DMS53 (cell line): ENCODE data around the gene RIPOR3.

Source experiments
- DNase-seq: peaks from one replicate; lab custom pipeline; 2025; lab: John Stamatoyannopoulos, UW

The RIPOR3 gene

DNA sequence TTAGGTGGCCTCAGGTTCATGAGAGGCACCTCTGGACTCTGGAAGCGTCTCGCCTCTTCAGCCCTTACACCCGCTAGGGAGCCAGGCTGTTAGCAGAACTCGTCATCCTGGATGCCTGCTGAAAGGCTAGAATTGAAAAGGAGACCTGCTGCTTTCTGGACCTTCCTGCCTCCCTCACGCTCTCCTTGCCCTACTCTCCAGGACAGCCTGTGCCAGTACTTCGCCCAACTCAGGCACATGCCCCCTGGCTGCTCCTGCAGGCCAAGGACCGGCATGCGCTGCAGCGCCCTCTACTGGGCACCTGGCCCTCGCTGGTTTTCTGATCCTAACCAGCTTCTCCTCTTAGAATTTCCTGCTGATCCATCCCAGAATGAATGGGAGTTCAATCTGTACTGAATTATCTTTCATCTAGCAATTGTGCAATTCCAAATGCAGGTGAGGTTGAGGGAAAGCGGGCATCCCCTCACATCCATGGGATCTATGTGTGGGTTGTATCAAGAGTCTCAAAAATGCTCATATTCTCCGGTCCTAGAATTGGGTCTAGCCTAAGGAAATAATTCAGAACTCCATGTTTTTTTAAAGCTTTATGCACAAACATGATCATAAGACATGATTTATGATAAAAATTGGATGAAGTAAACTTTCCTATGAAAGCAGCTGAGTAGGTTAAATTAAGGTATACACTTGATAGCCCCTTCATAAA is 103.2 kb downstream of the RIPOR3 start:
- DNase-seq, result peak; percentile 80

DNA sequence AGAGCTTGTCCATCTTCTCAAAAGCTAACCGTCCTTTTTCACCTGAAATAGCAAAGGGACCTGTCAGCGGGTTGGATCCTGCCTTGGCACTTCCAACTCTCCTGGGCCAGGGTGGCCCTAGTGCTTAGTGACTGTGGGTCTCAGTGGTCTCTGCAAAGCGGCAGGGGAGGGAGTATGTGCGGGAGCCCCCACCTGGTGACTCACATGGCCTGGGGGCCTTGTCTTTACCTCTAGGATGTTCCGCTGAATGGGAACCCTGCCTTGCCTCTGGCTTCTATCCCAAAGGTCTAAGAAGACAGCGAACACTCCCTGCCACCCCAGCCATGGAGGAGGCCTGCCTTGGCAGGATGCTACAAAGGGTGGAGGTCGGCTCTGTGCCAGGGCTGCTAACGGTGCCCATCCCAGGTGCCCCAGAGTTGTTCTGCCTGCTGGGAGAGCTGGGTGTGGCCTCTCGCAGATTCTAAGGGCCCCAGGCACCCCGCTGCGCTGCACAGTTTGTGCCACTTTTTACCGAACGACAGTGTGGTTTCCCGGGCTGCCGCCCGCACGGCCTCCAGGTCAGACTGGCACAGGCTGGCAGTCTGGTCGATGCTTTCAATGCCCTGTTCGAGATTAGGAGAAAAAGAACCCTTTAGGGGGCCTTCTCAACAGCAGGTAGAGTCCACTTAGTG is 103.9 kb downstream of the RIPOR3 start:
- no peak for DNase-seq

DNA sequence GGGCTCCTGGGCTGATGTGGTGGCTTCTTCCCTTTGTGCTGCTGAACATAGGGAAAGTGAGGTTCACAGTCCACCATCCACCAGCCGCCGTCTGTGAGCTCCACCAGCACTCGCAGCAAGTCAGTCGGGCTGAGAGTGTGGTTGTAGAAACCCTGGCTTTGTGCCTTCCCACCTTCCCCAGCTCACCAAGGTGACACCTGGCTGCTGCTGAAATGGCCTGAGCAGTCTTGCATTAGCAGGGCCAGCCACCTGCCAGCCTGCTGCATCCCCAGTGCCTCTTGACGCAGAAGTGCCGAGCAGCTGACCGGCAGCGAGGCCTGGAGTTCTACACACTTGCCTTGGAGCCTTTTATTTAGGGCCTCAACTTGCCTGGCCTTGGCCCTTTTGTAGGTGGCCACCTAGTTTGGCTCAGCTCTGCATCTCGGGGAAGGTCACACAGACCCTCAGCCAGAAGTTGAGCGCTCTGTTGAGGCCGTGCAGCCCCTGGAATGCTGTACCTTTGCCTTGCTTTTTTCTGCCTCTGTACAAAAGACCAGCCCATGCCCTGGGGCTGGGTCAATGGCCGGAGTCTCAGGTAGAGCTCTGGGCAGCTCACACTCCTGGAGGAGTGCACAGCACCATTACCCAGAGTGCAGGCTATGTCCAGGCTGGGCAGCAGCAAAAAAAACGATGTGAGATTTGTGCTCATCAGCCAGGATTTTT is 104.7 kb downstream of the RIPOR3 start:
- peak; percentile 88 for DNase-seq

DNA sequence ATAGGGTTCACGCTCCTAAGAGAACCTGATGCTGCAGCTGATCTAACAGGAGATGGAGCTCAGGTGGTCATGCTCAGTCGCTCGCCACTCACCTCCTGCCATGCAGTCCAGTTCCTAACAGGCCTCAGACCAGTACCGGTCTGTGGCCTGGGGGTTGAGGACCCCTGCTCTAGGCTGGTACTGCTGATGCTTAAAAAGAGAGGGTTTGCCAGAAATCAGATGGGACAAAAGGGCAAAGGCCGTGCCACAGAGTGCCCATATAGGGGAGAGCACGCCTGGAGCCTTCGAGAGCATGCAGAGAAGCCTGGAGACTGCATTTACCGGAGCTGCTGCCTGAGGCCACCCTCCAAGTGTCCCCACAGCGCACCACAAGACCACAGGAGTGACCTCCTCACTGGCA is 105.7 kb downstream of the RIPOR3 start:
- DNase-seq, result peak; percentile 80

DNA sequence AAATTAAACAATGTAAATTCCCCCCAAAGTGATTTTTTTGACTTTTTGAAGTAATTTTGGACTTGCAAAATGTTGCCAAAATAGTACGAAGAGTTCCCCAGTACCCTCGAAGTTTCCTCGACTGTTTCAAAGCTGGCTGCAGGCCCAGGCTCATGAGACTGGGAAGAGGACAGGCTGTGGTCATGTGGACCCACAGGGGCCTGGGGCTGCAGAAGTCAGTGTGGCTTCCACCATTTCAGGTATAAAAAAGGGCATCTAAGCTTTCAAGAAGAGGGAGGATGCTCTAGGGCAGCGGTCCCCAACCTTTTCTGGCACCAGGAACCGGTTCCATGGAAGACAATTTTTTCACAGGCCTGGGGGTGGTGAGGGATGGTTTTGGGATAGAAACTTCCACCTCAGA is 106.1 kb downstream of the RIPOR3 start:
- no peak for DNase-seq

DNA sequence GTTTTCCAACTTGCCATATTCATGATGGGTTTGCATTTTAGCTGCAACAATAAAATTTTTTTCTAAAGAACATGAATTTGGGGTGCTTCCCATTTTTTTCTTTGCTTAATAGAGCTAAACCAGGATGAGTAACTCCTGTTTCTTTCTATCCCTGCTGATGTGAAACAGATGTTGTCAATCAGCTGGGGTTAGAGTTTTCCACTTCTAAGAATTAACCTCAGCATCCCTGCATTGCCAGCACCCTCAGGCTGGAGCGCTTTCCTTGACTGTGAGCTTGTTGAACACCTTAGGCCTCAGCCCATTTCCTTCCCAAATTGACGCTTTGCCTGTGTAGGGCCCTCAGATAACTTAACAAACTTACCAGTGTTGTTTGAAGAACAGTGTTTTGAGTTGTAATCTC is 106.7 kb downstream of the RIPOR3 start:
- DNase-seq, result no peak

DNA sequence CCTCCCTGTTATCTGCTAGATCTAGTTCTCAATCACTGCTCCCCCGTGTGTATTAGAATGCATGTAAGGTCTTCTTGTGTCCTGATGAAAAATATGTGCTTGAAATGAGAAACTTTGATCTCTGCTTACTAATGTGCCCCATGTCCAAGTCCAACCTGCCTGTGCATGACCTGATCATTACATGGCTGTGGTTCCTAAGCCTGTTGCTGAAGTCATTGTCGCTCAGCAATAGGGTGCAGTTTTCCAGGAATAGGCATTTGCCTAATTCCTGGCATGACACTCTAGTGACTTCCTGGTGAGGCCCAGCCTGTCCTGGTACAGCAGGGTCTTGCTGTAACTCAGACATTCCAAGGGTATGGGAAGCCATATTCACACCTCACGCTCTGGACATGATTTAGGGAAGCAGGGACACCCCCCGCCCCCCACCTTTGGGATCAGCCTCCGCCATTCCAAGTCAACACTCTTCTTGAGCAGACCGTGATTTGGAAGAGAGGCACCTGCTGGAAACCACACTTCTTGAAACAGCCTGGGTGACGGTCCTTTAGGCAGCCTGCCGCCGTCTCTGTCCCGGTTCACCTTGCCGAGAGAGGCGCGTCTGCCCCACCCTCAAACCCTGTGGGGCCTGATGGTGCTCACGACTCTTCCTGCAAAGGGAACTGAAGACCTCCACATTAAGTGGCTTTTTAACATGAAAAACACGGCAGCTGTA is 107.7 kb downstream of the RIPOR3 start:
- peak; percentile 37 for DNase-seq

DNA sequence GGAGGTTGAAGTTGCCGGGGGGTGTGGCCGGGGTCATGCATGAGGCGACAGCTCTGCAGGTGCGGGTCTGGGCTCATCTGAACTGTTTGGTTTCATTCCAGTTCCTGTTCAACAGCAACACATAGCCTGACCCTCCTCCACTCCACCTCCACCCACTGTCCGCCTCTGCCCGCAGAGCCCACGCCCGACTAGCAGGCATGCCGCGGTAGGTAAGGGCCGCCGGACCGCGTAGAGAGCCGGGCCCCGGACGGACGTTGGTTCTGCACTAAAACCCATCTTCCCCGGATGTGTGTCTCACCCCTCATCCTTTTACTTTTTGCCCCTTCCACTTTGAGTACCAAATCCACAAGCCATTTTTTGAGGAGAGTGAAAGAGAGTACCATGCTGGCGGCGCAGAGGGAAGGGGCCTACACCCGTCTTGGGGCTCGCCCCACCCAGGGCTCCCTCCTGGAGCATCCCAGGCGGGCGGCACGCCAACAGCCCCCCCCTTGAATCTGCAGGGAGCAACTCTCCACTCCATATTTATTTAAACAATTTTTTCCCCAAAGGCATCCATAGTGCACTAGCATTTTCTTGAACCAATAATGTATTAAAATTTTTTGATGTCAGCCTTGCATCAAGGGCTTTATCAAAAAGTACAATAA is 108.6 kb downstream of the RIPOR3 start:
- no peak for DNase-seq

DNA sequence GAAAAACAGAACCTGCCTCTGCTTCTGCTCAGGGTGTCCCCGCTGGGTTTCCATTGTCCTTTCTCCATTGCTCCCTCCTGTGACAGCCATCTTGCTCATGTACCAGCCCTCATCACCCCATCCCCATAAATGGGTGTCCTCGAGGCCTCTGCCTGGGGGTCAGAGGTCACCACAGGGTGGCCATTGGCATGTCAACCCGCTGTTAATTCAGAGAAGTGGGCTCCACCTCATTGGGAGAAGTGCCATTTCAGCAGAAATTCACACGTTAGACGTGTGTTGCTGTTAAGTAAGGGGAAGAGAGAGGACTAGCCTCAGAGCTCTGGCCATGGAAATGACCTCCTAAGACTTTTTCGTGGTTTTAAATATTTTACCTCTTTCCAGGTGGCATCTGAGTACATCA is 109.2 kb downstream of the RIPOR3 start:
- DNase-seq, result no peak

DNA sequence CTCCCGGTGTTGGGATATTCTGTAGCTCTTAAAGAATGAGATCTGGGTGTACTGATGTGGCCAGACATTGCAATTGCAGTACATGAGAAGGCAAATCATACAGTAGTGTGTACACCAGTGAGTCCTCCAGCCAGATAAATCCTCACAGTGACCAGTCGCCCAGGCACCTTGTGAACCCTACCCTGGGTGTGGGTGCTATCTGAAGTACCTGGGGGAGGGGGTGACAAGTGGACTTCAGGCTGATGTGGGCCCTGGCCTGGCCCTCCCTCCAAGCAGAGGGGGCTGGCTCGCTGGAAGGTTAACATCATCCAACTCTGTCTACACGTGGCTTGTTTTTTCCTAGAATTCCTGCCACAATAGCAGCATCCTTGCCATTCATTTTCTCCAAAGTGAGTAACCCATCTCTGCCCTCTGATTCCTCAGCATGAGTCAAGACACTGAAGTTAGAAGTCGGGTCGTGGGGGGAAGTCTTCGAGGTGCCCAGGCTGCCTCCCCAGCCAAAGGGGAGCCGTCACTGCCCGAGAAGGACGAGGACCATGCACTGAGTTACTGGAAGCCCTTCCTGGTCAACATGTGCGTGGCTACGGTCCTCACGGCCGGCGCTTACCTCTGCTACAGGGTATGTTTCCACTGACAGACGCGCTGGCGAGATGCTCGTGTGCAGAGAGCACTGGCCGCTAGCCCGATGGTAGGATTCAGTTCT is 110.3 kb downstream of the RIPOR3 start:
- DNase-seq, result no peak

DNA sequence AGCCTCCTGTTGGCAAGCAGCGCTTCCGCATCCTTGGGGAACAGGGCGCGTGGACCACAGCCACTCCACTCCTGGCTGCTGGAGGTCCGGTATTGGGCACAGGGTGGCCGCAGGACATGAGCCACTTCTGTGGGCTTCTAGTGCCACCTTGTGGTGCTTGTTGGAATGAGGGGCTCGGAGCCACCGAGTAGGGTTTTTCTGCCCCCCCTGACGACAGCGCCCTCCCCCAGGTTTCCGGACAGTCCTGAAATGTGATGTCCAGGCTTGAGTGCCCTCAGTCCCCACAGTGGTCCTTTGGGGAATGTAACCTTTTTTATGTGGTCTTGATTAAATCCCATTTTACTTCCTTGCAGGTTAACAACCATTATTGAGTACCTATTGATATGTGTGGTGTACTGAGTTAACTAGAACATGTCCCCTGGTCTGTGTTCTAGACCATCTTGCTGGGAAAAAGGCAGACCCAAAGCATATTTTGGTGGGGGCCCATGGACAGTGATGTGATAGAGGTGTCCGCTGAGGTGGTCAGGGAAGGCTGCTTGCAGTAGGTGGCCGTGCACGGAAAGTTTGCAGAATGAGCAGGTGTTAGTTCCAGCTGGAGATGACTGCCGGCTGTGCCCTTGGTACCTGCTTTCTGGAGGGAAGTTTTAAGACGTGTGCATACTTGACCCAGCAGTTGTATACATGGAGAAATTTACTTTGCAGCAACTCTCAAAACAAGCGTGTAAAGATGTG is 111.2 kb downstream of the RIPOR3 start:
- peak; percentile 79 for DNase-seq

DNA sequence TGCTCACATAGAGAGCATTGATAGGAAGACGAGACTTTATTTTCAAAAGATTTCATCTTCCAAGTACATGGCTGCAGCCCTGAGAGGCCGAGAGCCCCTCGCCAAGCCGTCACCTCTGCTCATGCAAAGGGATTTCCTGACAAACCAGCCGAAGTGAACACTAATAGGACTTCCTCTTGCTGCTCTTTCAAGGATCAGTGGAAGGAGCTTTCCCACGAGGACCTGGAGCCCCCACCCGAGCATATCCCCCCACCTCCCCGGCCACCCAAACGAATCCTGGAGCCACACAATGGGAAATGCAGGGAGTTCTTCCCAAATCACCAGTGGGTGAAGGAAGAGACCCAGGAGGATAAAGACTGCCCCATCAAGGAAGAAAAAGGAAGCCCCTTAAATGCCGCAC is 111.8 kb downstream of the RIPOR3 start:
- no peak for DNase-seq

DNA sequence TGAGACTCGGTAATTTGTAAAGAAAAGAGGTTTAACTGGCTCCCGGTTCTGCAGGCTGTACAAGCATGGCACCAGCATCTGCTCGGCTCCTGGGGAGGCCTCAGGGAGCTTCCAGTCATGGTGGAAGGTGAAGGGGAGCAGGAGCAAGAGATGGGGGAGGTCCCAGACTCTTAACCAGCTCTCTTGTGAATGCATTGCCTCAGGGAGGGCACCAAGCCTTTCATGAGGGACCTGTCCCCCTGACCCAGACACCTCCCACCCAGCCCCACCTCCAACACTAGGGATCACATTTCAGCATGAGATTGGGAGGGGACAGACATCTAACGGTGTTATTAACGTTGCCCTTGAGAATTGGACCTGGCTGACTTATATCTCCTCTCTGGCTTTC is 112.6 kb downstream of the RIPOR3 start:
- DNase-seq, result no peak

DNA sequence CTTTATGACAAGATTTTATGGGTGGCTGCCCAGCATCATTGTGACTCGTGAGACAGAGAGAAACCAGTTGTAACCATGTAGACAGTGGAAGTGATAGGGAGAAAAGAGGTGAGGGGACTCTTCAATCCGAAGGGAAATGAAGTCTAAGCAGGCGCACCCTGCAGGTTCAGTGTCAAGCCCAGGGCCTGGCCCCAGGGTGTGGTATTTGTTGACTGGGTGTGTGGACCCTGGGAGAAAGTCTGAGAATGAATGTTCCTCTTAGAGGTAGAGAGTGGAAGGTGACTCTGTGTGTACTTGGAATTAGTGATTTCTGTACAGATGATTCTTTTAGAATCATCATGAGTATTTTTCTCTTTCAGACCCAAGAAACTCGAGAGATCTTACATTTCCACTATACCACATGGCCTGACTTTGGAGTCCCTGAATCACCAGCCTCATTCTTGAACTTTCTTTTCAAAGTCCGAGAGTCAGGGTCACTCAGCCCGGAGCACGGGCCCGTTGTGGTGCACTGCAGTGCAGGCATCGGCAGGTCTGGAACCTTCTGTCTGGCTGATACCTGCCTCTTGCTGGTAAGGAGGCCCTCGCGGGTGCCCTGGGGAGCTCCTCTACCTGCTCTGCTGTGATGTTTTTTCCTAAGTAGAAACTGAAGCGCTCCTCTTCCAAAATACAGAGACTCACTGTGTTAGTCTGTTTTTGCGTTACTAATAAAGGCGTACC is 113.1 kb downstream of the RIPOR3 start:
- DNase-seq, result no peak

DNA sequence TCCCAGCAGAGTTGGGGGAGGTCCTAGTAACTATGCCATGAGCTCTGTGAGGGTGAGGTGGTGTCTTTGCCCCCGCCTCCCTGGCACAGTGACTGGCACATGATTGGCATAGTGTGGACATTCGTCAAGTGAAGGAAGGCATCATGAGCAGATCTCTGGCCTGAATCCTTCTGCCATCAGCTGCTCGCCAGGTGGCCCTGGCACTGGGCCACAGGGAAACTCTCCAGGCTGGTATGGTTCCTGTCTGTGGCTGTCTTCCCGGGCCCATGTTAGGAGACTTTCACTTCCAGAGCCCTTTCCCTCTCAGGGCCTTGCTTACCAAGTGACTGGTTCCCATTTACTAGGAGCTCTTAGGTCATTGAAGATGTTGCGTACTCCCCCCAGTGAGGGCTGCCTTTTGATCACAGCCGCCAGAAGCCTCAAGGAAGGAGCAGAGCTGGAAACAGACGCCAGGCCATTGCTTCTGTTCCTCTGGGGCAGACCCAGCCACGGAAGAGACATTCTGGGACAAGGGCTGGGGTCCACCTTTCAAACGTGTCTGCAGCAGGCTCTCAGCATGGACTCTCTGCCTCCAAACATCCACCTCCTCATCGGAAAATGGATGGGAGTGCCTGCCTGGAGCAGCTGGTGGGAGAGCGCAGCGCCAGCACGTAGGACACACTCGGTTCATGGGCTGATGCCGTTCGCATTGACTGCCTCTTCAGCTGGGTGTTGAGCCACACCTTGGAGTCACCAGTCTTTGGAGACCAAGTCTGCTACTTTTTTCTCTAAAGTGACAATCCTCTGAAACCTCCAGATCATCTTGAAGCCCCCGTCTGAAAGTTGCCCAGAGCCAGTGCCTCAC is 113.9 kb downstream of the RIPOR3 start:
- DNase-seq, result peak; percentile 25

DNA sequence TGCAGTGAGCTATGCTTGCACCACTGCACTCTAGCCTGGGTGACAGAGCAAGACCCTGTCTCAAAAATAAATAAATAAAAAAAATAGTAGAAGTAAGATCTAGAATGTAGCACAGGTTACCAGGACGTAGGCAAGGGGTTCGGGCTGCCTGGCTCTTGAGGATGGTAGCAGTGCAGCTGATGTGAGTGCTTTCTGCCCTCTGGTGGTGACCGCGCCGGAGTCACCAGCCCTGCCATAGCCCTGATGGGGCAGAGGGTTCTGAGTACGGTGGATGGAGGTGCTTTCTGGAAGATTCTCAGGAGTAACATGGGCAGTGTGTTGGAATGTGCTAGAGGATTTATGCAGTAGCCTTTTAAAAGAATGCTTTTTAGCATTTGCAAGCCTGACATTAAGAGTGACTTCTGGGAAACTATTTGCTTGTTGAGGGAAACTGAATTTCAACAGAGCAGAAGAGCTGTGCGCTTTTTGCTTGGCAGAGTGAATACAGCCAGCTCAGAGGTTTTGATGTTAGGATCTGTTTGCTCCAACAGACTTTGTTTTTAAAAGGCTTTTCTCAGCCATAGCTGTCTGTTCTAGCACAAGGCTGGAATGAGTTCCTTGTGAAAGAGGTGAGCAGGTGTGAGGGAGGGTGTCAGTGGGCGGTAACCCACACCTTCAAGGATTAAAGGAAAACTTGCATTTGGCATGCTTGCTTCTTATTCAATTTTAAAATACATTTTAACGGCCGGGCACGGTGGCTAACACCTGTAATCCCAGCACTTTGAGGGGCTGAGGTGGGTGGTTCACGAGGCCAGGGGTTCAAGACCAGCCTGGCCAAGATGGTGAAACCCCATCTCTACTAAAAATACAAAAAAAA is 115.2 kb downstream of the RIPOR3 start:
- DNase-seq, result peak; percentile 66

DNA sequence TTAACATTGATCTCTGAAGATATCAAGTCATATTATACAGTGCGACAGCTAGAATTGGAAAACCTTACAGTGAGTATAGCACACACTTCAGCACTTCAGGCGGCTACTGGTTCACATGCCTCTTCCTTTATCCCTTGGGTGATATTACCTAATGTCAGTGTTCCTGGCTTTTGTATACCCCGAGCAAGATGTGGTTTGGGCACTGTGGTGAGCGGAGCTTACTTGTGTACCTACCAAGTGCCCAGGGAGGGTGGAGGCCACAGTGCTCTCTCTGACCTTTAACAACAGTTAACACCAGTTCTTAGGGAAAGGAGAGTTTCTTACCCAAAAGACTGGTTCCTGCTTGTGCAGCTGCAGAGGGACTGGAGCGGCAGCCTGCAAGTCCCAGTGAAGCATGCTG is 116.8 kb downstream of the RIPOR3 start:
- no peak for DNase-seq

DNA sequence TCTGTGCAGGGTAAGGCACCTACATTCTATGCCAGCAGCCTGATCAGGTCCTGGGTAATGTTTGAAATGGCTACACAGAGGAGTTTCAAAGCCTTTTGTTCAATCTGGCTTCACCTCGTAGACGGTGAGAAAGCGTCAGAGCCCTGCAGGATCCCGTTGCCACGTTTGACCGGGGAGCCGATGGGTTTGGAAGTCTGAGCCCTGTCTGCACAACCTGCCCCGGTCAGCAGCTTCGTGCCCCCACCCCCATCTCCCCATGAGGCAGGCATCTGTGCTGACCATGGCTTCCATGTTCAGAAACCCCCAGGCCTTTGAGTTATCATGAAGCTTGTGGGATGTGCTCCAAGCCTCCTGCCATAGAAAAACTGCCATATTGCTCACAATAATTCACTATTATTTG is 117.2 kb downstream of the RIPOR3 start:
- DNase-seq, result no peak
